ENCODE data around the gene ANO3.

ANO3 gene

DNA sequence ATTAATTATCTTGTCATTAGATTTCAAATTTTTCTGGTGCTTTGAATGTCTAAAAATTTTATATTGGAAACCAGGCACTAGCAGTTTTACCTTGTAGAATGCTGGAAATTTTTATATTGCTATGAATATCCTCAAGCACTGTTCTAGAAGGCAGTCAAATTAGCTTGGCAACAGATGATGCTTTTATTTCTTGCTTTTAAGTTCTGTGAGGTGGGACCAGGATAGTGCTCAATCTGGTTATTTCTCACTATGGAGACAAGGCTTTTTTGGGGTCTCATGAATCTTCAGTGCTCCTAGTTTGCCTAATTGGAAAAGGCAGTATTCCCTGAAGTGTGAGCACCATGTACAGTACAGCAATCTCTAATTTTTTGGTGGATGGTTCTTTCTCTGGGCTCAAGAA lies 27.1 kb downstream of the ANO3 start:
- DNase-seq (ENCODE audit: low read depth): no peak

DNA sequence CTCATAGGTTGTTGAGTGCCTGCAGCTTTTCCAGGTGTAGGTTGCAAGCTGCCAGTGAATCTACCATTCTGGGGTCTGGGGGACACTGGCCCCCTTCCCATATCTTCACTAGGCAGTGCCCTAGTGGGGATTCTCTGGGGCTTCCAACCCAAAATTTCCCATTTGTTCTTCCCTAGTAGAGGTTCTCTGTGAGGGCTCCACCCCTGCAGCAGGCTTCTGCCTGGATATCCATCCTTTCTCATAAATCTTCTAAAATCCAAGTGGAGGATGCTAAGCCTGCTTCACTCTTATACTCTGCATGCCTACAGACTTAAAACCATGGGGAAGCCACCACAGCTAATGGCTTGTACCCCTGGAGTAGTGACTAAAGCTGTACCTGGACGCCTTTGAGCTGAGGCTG lies 33.4 kb downstream of the ANO3 start:
- DNase-seq (ENCODE audit: low read depth): no peak

DNA sequence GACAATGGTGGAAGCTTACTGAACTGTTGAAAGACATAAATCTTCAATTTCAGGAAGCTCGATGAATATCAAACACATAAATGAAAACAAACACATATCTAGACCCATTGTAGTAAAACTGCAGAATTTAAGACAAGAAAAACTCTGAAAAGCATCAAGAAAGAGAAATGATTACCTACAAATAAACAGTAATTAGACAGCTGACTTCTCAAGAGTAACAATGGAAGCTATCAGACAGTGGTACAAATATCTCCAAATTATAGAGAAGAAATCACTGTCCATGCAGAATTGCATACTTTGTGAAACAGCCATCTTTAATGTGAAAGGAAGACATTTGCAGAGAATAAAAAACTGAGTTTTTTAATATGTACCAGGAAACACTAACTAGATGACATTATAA lies 45.7 kb downstream of the ANO3 start:
- no peak for DNase-seq (ENCODE audit: low read depth)

DNA sequence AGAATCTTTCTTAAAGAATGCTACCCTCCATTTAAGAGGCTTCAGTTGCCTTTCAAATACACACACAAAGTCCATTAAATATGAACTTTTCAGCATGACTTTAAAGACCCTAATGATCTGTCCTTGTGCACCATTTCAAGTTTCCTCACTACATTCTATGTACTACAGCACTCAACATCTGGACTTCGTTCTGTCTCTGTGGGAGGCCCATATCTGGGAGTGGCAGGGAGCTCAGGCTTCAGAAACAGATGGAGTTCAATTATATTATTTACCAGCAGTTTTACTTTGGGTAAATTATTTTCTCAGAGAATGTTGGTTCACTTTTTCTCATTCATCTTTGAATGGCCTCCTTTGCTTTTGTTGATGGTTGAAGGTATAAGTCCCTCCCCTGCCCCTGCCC lies 67.4 kb downstream of the ANO3 start:
- no peak for DNase-seq (ENCODE audit: low read depth)

DNA sequence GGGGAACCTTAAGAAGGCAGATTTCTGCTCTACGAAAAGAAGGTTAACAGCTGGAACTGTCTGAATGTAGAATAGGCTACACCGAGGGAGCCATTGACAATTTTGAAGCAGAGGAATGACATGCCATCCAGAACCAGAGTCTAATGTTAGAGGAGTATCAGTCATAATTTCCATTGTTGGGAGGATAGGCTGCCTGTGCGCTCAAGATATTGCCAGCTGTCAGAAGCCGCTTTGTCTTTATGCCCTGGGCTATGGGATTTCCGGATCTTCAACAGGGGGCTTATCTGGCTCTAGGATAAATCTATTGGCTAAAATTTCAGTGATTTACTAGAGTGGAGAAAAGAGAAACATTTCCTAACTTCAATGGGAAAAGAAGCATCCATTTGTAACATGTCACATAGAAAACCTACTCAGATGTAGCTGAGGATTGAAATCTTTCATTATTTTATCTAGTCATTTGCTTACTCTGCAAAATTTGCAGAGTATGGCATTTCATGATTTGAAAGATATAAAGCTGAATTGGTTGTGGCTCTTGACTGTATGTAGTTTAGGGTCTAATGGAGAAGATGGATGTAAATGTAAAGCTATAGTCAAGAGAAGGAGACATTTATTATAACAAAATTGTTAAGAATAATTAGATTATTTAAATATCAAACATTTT lies 78.9 kb downstream of the ANO3 start:
- DNase-seq (ENCODE audit: low read depth): no peak

DNA sequence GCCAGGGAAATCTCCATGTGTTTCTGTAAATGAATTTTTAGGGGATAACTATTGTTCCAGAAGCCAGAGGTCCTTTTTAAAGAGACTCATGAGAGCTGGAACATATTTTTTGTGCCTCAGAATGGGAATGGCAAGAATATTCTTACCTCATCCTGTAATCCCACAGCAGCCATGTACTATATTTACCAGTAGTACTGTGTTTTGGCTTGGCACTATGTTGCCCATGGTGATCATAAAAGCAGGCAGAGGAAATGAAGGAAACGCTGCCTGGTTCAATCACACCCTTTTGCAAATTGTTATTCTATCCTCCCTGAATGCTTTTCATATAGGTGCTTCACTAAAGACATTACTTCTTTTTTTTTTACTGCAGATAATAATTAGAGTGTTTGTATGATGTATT lies 81.0 kb downstream of the ANO3 start:
- DNase-seq (ENCODE audit: low read depth): no peak

DNA sequence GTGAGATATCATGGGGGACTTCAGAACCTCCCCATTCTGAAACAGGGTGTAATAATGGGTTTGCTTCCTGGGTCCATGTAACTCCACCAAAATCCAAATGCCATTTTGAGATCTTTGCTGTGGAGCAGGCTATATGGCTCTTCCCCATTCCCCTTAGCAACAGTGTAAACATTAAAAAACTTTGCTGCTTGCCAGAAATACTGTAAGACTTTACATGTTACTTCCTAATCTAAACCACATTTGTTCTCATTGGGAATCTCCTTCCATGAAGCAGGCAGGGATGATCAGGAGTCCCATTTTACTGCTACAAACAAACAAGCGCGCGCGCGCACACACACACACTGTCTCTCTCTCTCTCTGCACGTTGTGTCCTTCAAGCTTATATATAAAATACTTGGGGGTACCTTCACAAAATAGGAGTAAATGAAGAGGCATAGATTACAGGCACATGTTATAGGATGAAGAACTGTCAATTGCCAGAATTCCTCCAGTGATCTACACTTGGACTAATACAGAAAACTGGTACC lies 86.5 kb downstream of the ANO3 start:
- no peak for DNase-seq (ENCODE audit: low read depth)

DNA sequence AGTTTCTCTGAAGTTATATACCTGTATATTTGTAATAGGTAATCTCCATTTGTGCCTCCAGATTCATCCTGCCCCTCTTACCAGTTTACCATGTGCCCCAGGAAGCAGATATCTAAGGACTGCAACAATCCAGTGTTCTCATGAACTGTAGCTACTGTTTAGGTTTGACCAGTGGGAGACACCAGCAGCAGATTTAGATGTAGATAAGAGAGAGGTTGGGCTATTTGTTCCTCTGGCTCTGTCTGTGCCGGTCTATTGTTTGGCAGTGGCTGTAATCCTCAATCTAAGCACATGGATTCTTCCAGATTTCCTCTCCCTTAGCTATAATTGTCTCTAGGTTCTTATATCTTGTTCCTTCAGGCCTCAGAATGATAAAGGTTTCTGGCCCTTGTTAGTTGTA lies 88.4 kb downstream of the ANO3 start:
- no peak for DNase-seq (ENCODE audit: low read depth)

DNA sequence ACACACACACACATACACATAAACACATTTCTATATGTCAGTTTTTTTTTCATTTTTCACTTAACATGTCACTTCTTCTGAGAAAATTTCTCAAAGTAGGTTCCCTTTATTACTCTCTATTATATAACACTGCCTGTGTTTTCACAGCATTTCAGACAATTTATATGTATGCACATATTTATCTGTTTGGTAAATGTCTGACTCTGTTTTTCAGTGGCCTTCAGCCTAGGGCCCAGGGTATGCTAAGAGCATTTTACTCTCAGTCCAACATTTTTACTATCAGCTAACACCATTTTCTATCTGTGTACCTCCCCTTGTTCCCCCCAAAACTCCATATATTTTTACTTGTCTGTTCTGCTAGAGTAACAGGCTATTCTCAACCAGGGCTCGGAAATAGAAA lies 92.3 kb downstream of the ANO3 start:
- no peak for DNase-seq (ENCODE audit: low read depth)

DNA sequence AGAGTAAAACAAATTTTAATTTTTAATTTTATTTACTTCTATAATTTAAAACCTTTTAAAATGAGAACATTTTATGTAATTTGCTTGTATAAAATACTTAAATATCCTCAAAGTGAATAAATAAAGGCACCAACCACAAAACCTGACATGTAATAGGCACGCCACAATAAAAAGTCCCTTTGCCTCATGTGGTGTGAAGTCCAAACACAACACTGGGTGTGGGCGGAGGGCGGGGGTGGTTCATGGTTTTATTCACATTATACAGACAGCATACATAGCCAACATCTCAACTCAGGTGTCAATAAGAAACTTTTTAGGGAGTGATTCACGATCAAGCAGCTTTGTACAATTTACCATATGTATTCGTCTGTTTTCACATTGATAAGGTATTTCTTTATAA lies 107.9 kb downstream of the ANO3 start:
- DNase-seq (ENCODE audit: low read depth): no peak

DNA sequence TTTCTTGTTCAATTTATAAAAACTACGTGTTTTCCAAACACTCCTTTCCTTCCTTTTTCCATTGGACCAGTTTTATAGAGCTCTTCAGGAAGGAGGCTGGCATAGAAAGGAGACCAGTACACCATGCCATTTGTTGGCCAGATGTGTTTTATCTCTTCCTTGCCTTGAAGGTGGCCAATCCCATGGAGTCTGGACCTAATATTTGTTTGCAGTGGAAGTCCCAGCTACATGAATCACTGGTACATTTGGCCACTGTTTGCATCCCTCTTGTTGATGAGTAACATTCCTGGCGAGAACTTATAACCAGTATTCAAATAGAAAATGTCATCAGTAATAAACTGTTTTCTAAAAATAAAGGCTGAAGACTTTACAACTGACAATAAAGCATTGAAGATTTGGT lies 110.2 kb downstream of the ANO3 start:
- DNase-seq (ENCODE audit: low read depth): no peak

DNA sequence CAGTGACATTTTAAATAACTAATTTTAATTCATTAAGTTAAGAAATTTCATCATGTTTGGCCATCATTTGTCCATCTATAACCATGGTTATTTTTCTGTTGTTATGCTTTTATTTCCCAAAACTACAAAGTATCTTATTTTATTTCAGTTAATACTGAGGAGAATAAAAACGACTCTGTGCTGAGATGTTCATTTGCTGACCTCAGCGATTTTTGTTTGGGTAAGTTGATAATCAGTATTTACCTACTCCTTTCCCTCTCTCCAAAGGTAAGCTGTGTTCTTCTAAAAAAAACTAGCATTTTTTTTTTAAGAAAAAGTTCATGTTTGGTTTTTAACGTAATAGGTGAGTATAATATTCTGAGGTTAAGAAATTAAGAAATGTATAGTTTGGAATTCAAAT lies 111.7 kb downstream of the ANO3 start:
- DNase-seq (ENCODE audit: low read depth): no peak

DNA sequence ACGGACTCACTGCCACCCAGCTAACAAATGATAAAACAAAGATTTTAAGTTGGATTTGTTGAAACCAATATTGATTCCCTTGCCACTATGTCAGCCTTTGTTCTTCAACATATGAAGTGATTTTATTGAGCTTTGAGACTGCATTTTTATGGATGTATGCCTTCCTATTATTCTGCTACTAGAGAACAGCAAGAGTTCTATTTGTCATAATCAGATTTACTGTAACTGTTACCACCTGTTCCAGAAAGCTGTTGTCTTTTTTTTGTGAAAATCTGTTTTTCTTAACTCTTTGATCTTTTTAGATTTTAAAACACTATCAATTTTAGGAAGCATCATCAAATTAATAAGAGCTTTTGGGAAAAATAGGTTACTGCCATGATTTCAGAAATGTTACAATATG lies 125.7 kb downstream of the ANO3 start:
- no peak for DNase-seq (ENCODE audit: low read depth)

DNA sequence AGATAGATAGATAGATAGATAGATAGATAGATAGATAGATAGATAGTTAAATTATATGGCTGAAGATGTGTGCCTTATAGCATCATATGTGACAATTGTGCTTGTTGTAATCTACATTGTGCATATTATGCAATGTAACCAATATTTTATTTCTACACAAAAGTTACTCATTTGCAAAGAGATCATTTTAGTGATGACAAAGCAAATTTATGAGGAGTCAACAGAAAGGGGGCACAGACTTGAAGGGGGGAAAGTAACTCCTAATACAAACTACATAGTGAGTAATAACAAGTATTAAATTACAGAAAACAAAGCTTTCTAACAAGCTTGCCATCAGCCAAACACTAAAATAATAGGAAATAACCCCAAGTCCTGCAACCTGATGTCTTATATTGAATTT lies 133.3 kb downstream of the ANO3 start:
- no peak for DNase-seq (ENCODE audit: low read depth)

DNA sequence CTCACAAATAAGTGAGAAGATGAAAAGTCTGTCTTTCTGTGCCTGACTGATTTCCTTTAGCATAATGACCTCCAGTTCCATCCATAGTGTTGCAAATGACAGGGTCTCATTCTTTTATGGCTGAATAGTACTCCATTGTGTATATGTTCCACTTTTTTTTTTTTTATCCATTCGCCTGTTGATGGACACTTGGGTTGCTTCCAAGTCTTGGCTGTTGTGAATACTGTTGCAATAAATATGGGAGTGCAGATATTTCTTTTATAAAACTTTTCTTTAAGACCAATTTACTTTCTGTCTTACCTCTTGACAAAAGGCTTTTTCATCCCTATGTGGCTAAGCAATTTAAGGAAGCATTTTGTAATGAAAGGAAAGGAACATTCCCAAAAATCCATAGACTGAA lies 135.6 kb downstream of the ANO3 start:
- no peak for DNase-seq (ENCODE audit: low read depth)

DNA sequence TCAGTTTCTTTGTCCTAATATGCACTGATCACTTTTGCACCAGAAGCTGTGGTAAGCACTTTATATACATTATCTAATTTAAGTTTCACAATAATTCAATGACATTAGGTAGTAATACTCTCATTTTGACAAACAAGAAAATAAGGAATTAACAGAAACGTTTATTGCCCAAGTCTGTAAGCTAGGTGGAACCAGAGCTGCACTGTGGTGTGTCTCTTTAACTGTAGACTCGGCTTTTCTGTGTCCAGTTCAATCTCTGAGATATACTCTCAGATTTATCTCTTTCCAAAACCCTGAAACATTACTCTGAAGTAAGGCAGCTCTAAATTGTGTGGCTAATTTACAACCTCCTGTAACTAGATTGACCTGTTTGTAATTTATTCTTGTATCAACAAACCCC lies 139.1 kb downstream of the ANO3 start:
- no peak for DNase-seq (ENCODE audit: low read depth)

DNA sequence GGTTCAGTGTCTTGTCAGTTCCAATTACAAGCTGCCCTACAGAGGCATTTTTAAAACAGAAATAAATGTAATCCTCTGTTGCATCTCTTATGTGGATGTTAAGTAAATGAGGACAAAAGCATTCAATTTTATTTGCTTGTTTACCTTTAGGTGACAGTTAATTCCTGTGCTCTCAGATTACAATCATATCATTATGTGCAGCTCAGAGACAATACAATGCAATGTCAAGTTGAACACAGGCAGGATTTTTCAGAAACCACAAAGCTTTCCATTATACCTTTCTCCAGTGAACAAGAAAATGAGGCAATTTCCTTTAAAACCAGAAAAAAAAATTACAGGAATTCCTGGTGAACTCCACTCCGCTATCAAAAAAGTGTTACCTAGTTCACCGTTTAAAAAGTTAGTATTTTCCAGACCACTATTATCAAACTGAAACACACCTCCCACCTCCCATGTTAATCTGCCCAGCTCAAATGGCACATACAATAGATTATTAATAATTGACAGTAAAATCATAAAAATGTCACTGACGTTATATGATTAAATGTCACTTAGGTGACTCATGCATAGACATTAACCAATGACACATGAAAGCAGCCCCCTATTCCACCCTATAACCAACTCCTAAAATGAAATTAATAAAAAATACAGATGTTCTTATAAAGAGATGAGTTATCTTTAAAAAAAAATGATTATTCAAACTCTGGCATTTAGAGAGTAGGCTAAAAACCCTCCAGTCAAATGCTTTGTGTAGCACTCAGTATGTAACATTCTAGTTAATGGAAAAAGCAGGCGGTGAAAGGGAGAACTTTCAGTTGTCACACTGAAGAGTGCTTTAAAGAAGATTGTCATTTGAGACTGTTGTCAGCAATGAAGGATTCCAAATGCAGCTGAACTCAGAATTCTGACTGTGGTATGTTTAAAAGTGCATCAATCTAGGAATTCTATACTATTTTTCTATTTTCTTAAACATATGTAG lies 141.6 kb downstream of the ANO3 start:
- no peak for DNase-seq (ENCODE audit: low read depth)

DNA sequence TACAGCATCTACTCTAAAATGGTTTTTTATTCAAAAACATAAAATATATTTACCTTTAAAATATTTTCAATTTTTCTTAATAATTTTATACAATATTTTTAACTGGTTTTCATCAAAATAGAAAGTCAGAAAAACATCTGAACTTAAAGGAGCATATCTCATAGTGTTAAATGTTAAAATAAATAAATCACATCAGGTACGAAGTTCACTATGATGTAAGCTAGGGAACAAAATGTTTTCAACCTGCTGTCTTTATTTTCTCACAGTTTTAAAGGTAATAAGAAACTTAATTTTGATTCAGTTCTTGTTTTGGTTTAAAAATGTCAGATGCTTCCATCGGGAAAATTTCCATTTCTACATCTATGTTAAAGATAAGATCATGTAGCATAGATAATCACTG lies 142.5 kb downstream of the ANO3 start:
- no peak for DNase-seq (ENCODE audit: low read depth)

DNA sequence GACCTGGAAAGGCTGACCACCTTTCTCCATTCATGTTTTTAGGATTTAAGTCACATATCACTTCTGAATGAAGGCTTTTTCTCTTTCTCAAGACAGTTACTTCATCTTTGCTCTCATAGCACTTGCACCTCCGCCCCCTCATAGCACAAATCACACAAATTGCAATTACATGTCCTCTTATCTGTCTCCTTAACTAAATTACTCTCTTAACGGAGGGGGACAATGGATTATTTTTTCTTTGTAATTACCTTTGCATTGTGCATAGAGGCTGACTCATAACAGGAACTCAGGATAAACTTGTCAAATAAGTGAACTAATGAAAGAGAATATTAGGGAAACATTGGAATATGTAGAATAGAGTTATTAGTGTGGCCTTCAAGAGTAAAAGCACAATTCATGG lies 145.5 kb downstream of the ANO3 start:
- DNase-seq (ENCODE audit: low read depth): no peak

DNA sequence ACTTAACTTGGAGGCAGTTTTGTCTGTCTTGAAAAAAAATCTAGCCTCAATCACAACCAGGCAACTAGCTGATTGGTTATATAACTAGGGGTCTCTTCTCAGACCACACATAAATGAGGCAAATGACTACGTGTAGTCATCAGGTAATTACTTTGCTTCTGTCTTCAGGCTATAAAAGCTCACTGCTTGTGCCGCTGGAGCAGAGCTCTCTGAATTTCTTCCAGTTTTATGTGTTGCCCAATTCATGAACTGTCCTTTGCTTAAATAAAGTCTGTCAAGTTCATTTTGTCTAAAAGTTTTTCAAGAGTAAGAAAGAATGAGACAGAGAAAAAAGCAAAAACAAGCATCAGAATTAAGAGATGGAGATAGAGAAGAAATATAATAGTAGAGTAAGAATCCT lies 146.8 kb downstream of the ANO3 start:
- DNase-seq (ENCODE audit: low read depth): no peak

DNA sequence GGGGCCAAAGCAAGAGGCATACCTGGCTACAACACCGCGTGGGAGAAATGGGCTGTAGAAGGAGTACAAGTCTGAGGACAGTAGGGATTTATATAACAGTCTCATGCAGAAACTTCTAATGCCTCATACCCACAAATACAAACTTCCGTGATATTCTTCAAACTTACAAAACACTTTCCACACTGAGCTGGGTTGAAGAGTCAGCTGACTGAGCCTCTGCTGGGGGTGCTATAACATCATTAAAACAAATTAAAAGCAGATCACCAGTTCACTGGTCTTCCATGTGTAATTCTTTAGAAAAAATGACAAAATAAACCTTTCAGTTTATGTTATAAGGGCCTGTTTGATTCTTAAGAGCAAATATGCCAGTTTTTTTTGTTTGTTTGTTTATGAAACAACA lies 148.1 kb downstream of the ANO3 start:
- no peak for DNase-seq (ENCODE audit: low read depth)

DNA sequence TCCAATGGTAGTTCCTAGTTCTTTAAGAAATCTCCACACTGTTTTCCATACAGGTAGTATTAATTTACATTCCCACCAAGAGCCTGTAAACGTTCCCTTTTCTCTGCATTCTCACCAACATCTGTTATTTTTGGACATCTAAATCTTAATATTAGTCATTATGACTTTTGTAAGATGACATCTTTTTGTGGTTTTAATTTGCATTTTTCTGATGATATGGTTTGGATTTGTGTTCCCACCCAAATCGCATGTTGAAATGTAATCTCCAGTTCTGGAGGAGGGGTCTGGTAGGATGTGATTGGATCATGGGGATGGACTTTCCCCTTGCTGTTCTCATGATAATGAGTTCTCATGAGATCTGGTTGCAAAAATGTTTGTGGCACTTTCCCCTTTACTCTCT lies 151.2 kb downstream of the ANO3 start:
- DNase-seq (ENCODE audit: low read depth): no peak

DNA sequence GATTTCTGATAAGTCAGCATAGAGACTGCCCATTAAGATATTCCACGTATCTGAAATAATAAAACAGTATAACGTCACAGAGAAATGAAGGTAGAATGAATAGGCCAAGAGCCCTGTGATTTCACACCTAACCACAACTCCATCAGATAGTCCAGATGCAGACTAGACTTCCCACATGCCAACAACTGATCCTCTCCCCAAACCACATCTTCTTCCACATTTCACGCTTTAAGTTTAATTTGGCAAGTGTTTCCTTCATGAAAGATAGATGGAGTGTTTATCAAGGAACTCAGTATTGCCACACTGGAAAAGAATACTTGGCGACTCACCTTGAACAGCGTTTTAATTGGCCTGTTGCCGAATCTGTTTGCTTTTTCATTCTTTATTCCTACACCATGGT lies 158.6 kb downstream of the ANO3 start:
- DNase-seq (ENCODE audit: low read depth): no peak

Measured in CMK (cell line).